ENCODE results near the gene KANSL3. TPM values are rescaled to one million over a fixed set of nuclear protein-coding genes. Genes with fewer than 3 reads are reported as not detected.

Gene KANSL3
- total and polyA plus RNA-seq, 4 experiments from 2014 or later: 13.3 to 69.7 (median 40.2) TPM

- no peak overlapping the region for H3K4me3 Mint-ChIP-seq
- H3K36me3 Mint-ChIP-seq: no peaks in the 10 kb centered on the region
- Histone ChIP-seq H3K9me3 (ENCODE audit: control insufficient read depth in 1 of 2, low read length in 2 of 2) (no peaks in the 10 kb centered on the region), H3K27me3 (ENCODE audit: insufficient read depth, low read length) (no peaks in the 10 kb centered on the region), H3K4me1 (ENCODE audit: insufficient read depth, low read length) (no peaks in the 10 kb centered on the region), H3K4me3 (ENCODE audit: low read length in 2 of 2) (no peak overlapping the region), H3K36me3 (ENCODE audit: insufficient read depth, low read length) (no peaks in the 10 kb centered on the region), H3K27ac (ENCODE audit: low read depth, low read length) (no peak overlapping the region)
- ChIA-PET POLR2A (ENCODE audit: partially characterized antibody) (no interaction called here), CTCF (ENCODE audit: partially characterized antibody) (no interaction called here)
- no peaks in the 10 kb centered on the region for H3K4me1 Mint-ChIP-seq
- intact Hi-C loops (cut with micrococcal nuclease): no loop called here
- no peak overlapping the region for H3K27ac Mint-ChIP-seq
- H3K9me3 Mint-ChIP-seq: peaks cover 0 to 2% (median 0%) of the 10 kb centered on the region in 8 donors
- no peak for DNase-seq
- H3K27me3 Mint-ChIP-seq: peaks cover 0 to 3% of the 10 kb centered on the region in 2 donors
Observed at GRCh38 chr2:96664366-96664925, 26.3 kb upstream of the KANSL3 start.

DNA sequence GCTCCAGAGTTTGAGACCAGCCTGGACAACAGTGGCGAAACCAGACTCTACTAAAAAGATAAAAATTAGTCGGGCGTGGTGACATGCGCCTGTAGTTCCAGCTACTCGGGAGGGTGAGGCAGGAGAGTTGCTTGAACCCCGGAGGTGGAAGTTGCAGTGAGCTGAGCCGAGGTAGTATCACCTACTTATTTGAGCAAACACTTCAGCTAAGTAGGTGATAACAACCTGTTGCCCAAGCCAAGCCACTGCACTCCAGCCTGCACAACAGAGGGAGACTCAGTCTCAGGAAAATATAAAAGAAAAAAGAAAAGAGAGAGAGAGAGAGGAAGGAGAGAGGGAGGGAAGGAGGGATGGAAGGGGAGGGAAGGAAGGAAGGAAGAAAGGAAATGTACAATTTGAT is 25.7 kb upstream of the KANSL3 start:
- Mint-ChIP-seq H3K27me3 (peaks cover 0 to 3% of the 10 kb centered on the region in 2 donors), H3K27ac (no peak overlapping the region), H3K9me3 (peaks cover 0 to 2% (median 0%) of the 10 kb centered on the region in 8 donors), H3K36me3 (no peaks in the 10 kb centered on the region), H3K4me1 (no peaks in the 10 kb centered on the region), H3K4me3 (no peak overlapping the region)
- H3K4me1 ChIP-seq (ENCODE audit: insufficient read depth, low read length): no peaks in the 10 kb centered on the region
- no peaks in the 10 kb centered on the region for H3K27me3 ChIP-seq (ENCODE audit: insufficient read depth, low read length)
- DNase-seq: no peak
- no peaks in the 10 kb centered on the region for H3K9me3 ChIP-seq (ENCODE audit: control insufficient read depth in 1 of 2, low read length in 2 of 2)
- ChIA-PET CTCF (ENCODE audit: partially characterized antibody) (interaction anchor here (0.7 kb wide), 1 partner anchor 194 kb away, joined by 3 read pairs; the partner anchor contains the start of gene ANKRD39), POLR2A (ENCODE audit: partially characterized antibody) (no interaction called here)
- intact Hi-C loops (cut with micrococcal nuclease): no loop called here
- no peak overlapping the region for H3K4me3 ChIP-seq (ENCODE audit: low read length in 2 of 2)
- no peak overlapping the region for H3K27ac ChIP-seq (ENCODE audit: low read depth, low read length)
- H3K36me3 ChIP-seq (ENCODE audit: insufficient read depth, low read length): no peaks in the 10 kb centered on the region

DNA sequence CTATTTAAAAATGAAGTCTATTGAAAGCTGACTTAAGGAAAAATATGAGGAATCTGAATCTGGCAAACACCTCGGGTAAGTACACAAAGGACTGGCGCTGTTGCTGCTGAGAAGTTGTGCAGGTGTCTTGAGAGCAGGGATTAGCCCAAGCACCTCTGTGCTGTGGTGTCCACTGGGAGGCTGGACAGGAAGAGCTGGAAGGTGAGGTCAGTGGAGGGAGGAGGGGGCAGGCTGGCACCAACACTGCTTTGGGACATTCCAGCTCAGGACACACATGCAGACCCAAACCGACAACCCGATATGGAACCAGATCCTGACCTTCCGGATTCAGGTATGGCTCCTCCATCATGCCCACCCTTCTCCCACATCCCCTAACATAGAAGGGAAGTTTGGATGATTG is 25.1 kb upstream of the KANSL3 start:
- DNase-seq: no peak
- Histone ChIP-seq H3K4me3 (ENCODE audit: low read length in 2 of 2) (no peak overlapping the region), H3K36me3 (ENCODE audit: insufficient read depth, low read length) (no peaks in the 10 kb centered on the region), H3K27me3 (ENCODE audit: insufficient read depth, low read length) (no peaks in the 10 kb centered on the region), H3K27ac (ENCODE audit: low read depth, low read length) (no peak overlapping the region), H3K9me3 (ENCODE audit: control insufficient read depth in 1 of 2, low read length in 2 of 2) (no peaks in the 10 kb centered on the region), H3K4me1 (ENCODE audit: insufficient read depth, low read length) (no peaks in the 10 kb centered on the region)
- POLR2A ChIA-PET (ENCODE audit: partially characterized antibody): no interaction called here
- intact Hi-C loops (cut with micrococcal nuclease): no loop called here
- no peaks in the 10 kb centered on the region for H3K36me3 Mint-ChIP-seq
- H3K4me1 Mint-ChIP-seq: no peaks in the 10 kb centered on the region
- peak overlapping the region in 1 of 7 donors; percentile 74 for H3K27ac Mint-ChIP-seq
- H3K27me3 Mint-ChIP-seq: peaks cover 2 to 3% of the 10 kb centered on the region in 2 donors
- H3K9me3 Mint-ChIP-seq: peaks cover 0 to 2% (median 0%) of the 10 kb centered on the region in 8 donors
- no peak overlapping the region for H3K4me3 Mint-ChIP-seq
- CTCF ChIA-PET (ENCODE audit: partially characterized antibody): interaction anchor here (0.7 kb wide), 1 partner anchor 195 kb away, joined by 3 read pairs; the partner anchor contains the start of gene ANKRD39

- intact Hi-C loops (cut with micrococcal nuclease): no loop called here
- Histone ChIP-seq H3K4me3 (ENCODE audit: low read length in 2 of 2) (no peak overlapping the region), H3K27ac (ENCODE audit: low read depth, low read length) (no peak overlapping the region), H3K9me3 (ENCODE audit: control insufficient read depth in 1 of 2, low read length in 2 of 2) (no peaks in the 10 kb centered on the region), H3K36me3 (ENCODE audit: insufficient read depth, low read length) (no peaks in the 10 kb centered on the region), H3K27me3 (ENCODE audit: insufficient read depth, low read length) (no peaks in the 10 kb centered on the region), H3K4me1 (ENCODE audit: insufficient read depth, low read length) (no peaks in the 10 kb centered on the region)
- Mint-ChIP-seq H3K27ac (no peak overlapping the region), H3K27me3 (peaks cover 2 to 3% of the 10 kb centered on the region in 2 donors), H3K4me3 (no peak overlapping the region), H3K9me3 (peaks cover 0 to 2% (median 0%) of the 10 kb centered on the region in 8 donors), H3K36me3 (no peaks in the 10 kb centered on the region), H3K4me1 (no peaks in the 10 kb centered on the region)
- DNase-seq: no peak
- CTCF ChIA-PET (ENCODE audit: partially characterized antibody): no interaction called here
- POLR2A ChIA-PET (ENCODE audit: partially characterized antibody): no interaction called here
Observed at GRCh38 chr2:96662360-96662759, 24.2 kb upstream of the KANSL3 start.

DNA sequence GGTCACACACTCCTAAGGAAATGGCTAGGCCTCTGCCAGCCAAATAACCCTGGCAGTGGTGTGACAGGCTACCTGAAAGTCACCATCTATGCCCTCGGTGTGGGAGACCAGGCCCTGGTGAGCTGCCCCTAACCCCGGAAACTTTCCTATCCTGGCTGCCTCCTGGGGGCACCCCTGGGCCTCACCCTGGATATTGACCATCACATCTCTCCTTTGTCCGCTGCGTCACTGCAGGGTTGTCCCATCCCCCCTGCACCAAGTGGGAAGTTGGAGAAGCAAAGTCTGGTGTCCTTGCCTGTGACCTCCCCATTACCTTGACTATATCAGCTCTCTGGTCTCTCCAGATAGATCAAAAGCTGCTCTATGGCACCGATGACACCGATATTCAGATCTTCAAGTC is 23.2 kb upstream of the KANSL3 start:
- H3K9me3 Mint-ChIP-seq: peaks cover 0 to 2% (median 0%) of the 10 kb centered on the region in 8 donors
- H3K27ac Mint-ChIP-seq: no peak overlapping the region
- H3K9me3 ChIP-seq (ENCODE audit: control insufficient read depth in 1 of 2, low read length in 2 of 2): no peaks in the 10 kb centered on the region
- ChIA-PET POLR2A (ENCODE audit: partially characterized antibody) (no interaction called here), CTCF (ENCODE audit: partially characterized antibody) (interaction anchor here (1.0 kb wide), 1 partner anchor 16 kb away, joined by 3 read pairs; no protein-coding TSS in a partner anchor)
- H3K36me3 ChIP-seq (ENCODE audit: insufficient read depth, low read length): no peaks in the 10 kb centered on the region
- H3K4me1 ChIP-seq (ENCODE audit: insufficient read depth, low read length): no peaks in the 10 kb centered on the region
- intact Hi-C loops (cut with micrococcal nuclease): no loop called here
- H3K27me3 ChIP-seq (ENCODE audit: insufficient read depth, low read length): no peaks in the 10 kb centered on the region
- H3K4me3 ChIP-seq (ENCODE audit: low read length in 2 of 2): no peak overlapping the region
- H3K27me3 Mint-ChIP-seq: peaks cover 2 to 3% of the 10 kb centered on the region in 2 donors
- no peak overlapping the region for H3K4me3 Mint-ChIP-seq
- no peak for DNase-seq
- H3K36me3 Mint-ChIP-seq: no peaks in the 10 kb centered on the region
- no peaks in the 10 kb centered on the region for H3K4me1 Mint-ChIP-seq
- H3K27ac ChIP-seq (ENCODE audit: low read depth, low read length): no peak overlapping the region

DNA sequence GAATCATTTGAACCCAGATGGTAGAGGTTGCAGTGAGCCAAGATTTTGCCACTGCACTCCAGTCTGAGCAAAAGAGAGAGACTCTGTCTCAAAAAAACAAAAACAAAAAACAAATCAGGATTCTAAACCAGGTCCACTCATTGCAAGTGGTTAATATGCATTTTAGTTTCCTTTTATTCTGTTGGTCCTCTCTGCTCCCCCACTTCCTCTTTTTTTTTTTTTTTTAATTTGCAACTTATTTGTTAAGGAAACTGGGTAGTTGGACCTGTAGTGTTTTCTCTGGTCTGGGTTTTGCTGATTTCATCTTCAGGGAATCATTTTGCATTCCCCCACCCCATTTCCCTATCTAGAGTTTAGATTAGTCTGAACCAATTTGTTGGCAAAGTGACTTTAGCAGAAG is 18.4 kb upstream of the KANSL3 start:
- POLR2A ChIA-PET (ENCODE audit: partially characterized antibody): interaction anchor here (1.0 kb wide), 1 partner anchor 18 kb away, joined by 3 read pairs; the partner anchor contains the start of gene KANSL3
- no peaks in the 10 kb centered on the region for H3K27me3 ChIP-seq (ENCODE audit: insufficient read depth, low read length)
- no peak overlapping the region for H3K27ac ChIP-seq (ENCODE audit: low read depth, low read length)
- peaks cover 0 to 3% (median 0%) of the 10 kb centered on the region in 4 donors for H3K4me1 Mint-ChIP-seq
- no peaks in the 10 kb centered on the region for H3K4me1 ChIP-seq (ENCODE audit: insufficient read depth, low read length)
- no peaks in the 10 kb centered on the region for H3K9me3 Mint-ChIP-seq
- no peak overlapping the region for H3K4me3 Mint-ChIP-seq
- H3K4me3 ChIP-seq (ENCODE audit: low read length in 2 of 2): no peak overlapping the region
- H3K36me3 ChIP-seq (ENCODE audit: insufficient read depth, low read length): no peaks in the 10 kb centered on the region
- DNase-seq: no peak
- no peaks in the 10 kb centered on the region for H3K9me3 ChIP-seq (ENCODE audit: control insufficient read depth in 1 of 2, low read length in 2 of 2)
- H3K27me3 Mint-ChIP-seq: peaks cover 0 to 2% of the 10 kb centered on the region in 2 donors
- H3K27ac Mint-ChIP-seq: no peak overlapping the region
- intact Hi-C loops (cut with micrococcal nuclease): no loop called here
- CTCF ChIA-PET (ENCODE audit: partially characterized antibody): no interaction called here
- no peaks in the 10 kb centered on the region for H3K36me3 Mint-ChIP-seq

GRCh38 chr2:96655526-96655925 is 17.4 kb upstream of the KANSL3 start:
- peaks cover 0 to 3% (median 0%) of the 10 kb centered on the region in 8 donors for H3K9me3 Mint-ChIP-seq
- ChIA-PET POLR2A (ENCODE audit: partially characterized antibody) (interaction anchor here (1.0 kb wide), 1 partner anchor 17 kb away, joined by 3 read pairs; the partner anchor contains the start of gene KANSL3), CTCF (ENCODE audit: partially characterized antibody) (no interaction called here)
- Histone ChIP-seq H3K27me3 (ENCODE audit: insufficient read depth, low read length) (no peaks in the 10 kb centered on the region), H3K36me3 (ENCODE audit: insufficient read depth, low read length) (no peaks in the 10 kb centered on the region), H3K9me3 (ENCODE audit: control insufficient read depth in 1 of 2, low read length in 2 of 2) (no peaks in the 10 kb centered on the region), H3K27ac (ENCODE audit: low read depth, low read length) (no peak overlapping the region), H3K4me3 (ENCODE audit: low read length in 2 of 2) (no peak overlapping the region), H3K4me1 (ENCODE audit: insufficient read depth, low read length) (no peaks in the 10 kb centered on the region)
- H3K4me3 Mint-ChIP-seq: no peak overlapping the region
- peaks cover 0 to 3% (median 0%) of the 10 kb centered on the region in 4 donors for H3K4me1 Mint-ChIP-seq
- H3K27ac Mint-ChIP-seq: peak overlapping the region in 1 of 7 donors; percentile 11
- intact Hi-C loops (cut with micrococcal nuclease): no loop called here
- peaks cover 0 to 2% of the 10 kb centered on the region in 2 donors for H3K27me3 Mint-ChIP-seq
- DNase-seq: no peak
- no peaks in the 10 kb centered on the region for H3K36me3 Mint-ChIP-seq

All from CD4-positive, alpha-beta memory T cell (primary cell).